ENCODE results near the gene TRIM38.
"Not testable (repeated sequence)": the region's sequence is repeated elsewhere in the genome, so short reads cannot be mapped to it uniquely, and the experiment has no call there.

The TRIM38 gene, protein sequence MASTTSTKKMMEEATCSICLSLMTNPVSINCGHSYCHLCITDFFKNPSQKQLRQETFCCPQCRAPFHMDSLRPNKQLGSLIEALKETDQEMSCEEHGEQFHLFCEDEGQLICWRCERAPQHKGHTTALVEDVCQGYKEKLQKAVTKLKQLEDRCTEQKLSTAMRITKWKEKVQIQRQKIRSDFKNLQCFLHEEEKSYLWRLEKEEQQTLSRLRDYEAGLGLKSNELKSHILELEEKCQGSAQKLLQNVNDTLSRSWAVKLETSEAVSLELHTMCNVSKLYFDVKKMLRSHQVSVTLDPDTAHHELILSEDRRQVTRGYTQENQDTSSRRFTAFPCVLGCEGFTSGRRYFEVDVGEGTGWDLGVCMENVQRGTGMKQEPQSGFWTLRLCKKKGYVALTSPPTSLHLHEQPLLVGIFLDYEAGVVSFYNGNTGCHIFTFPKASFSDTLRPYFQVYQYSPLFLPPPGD

GRCh38 chr6:25962149-25963127 is at the start of gene TRIM38:
Gene TRIM38, plus strand, starts transcription at chr6:25962802. Its CDS starts 3,721 bp downstream, at chr6:25966523.
- DNase-seq, result peak; percentile 38

DNA sequence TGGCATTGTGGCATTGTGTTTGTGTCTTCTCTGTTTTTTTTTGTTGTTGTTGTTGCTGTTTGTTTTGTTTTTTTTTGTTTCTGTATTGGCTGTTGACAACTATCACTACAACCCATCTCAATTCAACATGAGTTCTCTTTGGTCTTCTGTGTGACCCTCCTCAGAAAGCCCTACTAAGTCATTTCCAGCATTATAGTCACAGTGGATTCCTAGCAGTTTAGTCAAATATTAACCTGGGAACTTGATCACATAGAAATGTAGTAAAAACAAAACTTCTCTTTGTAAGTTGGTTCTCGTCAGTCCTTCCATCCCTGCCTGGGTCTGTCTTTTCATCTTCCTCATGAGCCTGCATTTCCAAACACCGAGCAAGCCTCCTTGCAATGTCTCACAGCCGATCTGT is 48.9 kb upstream of the TRIM38 start:
- DNase-seq, result no peak

DNA sequence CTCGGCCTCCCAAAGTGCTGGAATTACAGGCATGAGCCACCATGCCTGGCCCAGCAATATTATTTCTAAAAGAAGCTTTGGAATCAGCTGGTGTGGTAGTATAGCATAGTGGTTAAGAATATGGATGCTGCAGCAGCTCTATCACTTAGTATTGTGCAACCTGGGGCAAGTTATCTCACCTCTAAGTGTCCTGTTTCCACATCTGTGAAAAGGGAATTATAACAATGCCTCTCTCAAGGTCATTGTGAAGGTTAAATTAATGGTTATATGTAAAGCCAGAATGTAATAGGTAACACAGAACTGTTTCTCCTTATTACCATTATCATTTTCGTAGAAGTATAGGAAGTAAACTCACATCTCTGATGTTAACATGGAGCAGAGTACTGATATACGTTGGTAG is 46.3 kb upstream of the TRIM38 start:
- no peak for DNase-seq

DNA sequence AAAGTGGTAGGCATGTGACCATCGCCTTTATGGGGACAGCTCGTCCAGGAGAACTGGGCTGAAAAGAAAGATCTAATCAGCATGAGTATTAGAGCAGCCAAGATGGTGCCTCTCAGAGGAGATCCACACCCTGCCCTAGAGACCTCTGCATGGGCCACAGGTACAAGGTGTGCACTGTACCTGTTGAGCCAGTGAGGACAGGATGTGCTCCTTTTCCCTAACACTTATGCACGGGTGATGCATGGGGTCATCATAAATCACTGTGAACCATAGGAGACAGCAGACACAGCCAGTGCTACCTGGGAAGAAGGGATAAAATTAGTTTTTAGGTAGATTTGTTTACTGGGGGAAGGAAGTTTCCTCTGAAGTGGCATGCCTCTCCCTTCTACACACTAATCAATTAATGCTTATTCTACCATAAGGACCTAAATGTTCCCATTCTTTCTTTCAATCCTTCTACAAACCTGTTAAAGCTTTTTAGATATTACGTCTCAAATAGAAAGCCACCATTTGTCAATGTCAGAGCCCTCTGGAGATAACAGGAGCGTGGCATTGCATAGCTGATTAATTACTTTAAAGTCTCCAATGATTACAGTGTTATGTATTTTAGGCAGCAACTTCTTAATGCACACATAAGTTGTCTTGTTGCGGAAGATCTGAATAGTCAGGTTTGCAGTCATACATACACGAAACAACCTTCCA is 45.7 kb upstream of the TRIM38 start:
- no peak for DNase-seq

DNA sequence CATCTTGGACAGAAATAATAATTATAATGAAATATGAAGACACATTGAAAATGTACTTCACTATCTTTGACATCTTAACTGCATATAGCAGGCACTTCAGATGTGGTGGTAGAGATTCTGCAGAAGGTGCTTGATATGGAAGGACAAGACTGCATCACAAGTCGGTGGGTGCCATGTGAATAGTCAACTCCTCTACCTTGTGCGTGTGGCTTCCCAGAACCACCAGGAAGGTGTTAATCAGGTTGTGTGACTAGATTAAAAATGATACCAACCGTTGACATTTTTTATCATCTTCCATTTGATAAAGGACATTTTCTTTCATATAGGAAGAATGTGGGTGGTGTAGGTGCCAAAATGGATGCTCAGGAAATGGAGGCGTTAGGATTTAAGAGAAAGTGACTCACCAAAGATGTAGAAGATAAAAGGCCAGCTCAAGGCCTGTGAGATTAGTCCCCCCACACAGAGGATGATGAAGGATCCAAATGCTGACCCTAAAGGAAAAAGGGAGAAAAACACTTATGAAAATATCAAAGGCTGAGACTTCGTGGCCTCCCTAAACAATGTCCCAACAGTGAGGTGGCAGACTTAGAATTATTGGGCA is 44.4 kb upstream of the TRIM38 start:
- no peak for DNase-seq

- DNase-seq, result no peak
These were observed 42.9 kb upstream of the TRIM38 start for GRCh38 chr6:25919657-25920056.

GRCh38 chr6:25921525-25922203 is 40.9 kb upstream of the TRIM38 start:
- no peak for DNase-seq

GRCh38 chr6:25922301-25922700 is 40.3 kb upstream of the TRIM38 start:
- DNase-seq, result no peak

- no peak for DNase-seq
These were observed 36.7 kb upstream of the TRIM38 start for GRCh38 chr6:25925876-25926275.

DNA sequence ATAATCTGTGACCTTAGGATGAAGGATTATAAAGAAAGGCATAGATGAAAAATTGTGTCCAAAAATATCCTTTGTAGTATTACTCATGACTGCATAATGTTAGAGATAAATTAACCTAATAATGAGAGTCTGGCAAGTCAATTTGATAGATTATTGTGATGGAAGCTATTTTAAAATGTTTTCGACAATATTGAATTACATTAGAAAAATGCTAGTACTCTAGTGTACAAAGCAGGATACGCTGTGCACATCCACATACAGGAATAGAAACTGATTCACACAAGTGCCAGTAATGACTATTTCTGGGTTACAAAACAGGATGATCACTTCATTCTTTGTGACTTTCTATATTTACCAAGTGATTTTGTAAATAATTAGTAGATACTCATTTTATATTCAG is 35.4 kb upstream of the TRIM38 start:
- no peak for DNase-seq

DNA sequence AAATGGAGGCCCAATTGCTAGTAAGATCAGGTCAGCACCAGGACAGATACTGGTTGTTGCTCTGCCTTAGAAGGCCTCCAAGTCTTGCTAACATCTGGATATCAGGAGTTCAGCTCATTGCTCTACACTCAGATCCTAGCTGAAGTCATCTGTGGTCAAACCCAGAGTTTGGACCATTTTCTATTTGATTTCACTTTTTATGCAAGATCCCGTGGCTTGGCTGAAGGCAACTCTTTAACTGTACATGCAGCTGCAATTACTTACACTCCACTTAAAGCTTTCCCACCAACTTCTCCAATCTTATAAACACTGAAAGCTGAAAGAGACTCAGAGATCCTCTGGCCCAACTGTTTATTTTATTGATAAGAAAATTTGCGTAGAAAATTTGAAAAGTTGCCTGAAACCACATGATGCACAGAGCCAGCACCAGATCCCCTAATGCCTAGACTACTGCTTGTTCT is 34.8 kb upstream of the TRIM38 start:
- DNase-seq, result no peak

GRCh38 chr6:25928562-25929324 is 33.9 kb upstream of the TRIM38 start:
- no peak for DNase-seq

DNA sequence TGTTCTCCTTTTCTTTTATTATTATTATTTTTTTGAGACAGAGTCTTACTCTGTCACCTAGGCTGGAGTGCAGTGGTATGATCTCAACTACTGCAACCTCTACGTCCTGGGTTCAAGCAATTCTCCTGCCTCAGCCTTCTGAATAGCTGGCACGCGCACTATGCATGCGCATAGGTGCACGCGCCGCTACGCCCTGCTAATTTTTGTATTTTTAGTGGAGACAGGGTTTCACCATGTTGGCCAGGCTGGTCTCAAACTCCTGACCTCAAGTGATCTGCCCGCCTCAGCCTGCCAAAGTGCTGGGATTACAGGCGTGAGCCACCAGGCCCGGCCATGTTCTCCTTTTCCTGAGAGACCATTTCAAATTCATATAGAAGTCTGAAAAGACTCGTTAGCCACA is 32.8 kb upstream of the TRIM38 start:
- DNase-seq, result not testable (repeated sequence)

GRCh38 chr6:25930532-25931410 is 31.8 kb upstream of the TRIM38 start, which contains the start of gene SLC17A2:
Gene SLC17A2, minus strand, starts transcription at chr6:25930691. Its CDS starts 4,895 bp downstream, at chr6:25925796.
- DNase-seq, result no peak

DNA sequence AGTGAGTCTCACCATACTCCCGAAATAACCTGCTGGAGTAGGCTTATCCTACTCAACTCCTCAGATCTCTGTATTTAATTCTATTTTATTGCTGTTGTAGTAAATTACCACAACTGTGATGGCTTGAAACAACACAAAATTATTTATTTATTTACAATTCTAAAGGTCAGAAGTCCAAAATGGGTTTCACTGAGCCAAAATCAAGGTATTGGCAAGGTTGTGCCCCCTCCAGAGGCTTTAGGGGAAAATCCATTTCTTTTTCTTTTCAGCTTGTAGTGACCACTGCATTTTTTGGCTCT is 31.2 kb upstream of the TRIM38 start:
- DNase-seq, result no peak

GRCh38 chr6:25934156-25934555 is 28.4 kb upstream of the TRIM38 start:
- no peak for DNase-seq

DNA sequence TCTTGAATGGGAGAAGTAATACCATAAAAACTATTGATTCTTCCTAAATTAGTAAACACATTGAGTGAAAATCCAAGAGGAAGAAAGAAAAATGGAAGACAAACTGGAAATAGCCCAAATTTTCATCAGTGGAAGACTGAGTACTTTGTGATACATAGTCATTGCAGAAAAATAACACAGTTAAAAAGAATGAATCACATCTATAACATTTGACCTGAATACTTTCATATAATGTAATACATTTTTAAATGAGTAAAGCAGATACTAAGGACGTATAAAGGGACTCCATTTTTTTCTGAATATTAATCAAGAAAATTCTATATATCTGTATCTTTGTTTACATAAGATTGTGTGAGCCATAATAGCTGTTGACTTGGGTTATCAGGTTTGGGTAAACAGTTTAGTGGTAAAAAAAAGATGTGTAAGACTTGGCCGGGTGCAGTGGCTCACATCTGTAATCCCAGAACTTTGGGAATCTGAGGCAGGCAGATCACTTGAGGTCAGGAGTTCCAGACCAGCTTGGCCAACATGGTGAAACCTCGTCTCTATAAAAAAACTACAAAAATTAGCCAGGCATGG is 27.8 kb upstream of the TRIM38 start:
- DNase-seq, result no peak

GRCh38 chr6:25935953-25936352 is 26.6 kb upstream of the TRIM38 start:
- DNase-seq, result no peak

DNA sequence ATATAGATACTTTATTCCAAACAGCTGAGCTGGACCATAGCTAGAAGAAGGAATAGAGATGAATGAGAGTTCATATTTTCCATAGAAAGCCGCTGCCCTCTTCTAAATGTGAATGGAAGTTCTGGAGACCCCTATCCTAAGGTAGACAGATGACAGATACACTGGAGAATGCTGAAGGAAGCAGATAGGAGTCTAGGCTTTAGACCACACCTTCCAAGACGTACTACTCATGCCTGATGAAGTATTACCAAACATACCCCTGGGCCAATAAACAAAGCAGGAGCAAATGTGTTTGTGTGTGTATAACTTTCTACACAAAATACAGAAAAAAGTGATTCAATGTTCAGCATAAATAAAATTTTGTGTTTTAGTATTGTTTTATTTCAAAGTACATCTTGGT is 23.0 kb upstream of the TRIM38 start:
- DNase-seq, result no peak
